Measurements from ENCODE around the gene DNAJC10. TPM values are rescaled to one million over a fixed set of nuclear protein-coding genes. Genes with fewer than 3 reads are reported as not detected.
"Not testable (repeated sequence)": the region's sequence is repeated elsewhere in the genome, so short reads cannot be mapped to it uniquely, and the experiment has no call there.

DNAJC10 gene
- polyA plus RNA-seq, 12 donors, result 53.5 to 95.3 (median 75.9) TPM; not detected in 1

- no peak for DNase-seq
Measured at GRCh38 chr2:182717416-182717815, 1.4 kb downstream of the DNAJC10 start.

DNA sequence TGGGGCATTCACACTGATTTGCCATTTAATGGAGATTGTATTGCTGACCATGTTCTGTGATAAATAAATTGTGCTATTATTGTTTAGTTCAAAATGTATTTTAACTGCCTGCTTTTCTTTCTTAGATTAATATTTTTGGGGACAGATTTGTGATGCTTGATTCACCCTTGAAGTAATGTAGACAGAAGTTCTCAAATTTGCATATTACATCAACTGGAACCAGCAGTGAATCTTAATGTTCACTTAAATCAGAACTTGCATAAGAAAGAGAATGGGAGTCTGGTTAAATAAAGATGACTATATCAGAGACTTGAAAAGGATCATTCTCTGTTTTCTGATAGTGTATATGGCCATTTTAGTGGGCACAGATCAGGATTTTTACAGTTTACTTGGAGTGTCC, 1.8 kb downstream of the DNAJC10 start:
- DNase-seq, result no peak

DNA sequence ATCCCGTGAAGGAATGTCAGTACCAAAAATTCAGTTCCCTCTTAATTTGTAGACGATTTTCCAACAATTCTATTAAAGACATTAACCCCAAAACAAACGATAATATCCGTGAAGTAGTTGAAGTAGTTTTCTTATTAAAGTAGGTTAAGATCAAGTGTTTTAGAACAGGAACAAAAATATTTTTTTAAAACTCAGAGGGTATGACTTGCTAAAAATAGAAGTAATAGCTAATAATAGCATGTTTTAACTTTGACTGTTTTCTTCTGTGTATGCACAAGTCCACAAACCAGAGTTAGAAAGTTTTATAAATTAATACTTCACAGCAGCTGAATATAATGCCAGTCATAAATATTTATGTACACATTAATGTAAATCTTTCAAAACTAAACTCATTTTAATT, 2.4 kb downstream of the DNAJC10 start:
- no peak for DNase-seq

GRCh38 chr2:182719116-182719515, 3.1 kb downstream of the DNAJC10 start:
- not testable (repeated sequence) for DNase-seq

DNA sequence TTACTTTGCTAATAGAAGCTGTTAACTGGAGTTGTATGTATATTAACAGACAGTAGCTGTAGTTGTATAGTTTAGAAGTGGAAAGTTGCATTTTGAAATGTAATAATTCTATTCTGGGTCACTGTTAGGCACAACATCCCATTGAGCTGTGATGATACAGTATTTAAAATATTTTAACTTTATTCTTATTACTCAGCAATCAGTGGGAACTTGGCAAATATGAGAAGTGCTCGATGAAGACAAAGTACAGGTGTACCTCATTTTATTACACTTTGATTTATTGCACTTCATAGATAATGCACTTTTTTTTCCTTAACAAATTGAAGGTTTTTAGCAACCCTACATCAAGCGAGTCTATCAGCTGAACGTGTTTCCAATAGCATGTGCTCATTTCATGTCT, 8.6 kb downstream of the DNAJC10 start:
- no peak for DNase-seq

DNA sequence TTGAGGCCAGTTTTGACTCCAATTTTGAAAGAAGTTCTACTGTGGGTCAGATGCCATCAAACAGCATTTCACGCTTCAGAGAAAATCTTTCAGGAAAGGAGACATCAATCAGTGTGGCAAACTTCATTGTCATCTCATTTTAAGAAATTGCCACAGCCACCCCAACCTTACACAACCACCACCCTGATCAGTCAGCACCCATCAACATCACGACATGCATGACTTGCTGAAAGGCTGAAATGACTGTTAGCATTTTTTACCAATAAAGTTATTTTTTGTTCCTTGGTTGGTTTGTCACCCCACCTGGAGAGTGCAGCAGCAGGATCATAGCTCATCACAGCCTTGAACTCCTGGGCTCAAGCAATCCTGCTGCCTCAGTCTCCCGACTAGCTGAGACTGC, 10.4 kb downstream of the DNAJC10 start:
- no peak for DNase-seq

DNA sequence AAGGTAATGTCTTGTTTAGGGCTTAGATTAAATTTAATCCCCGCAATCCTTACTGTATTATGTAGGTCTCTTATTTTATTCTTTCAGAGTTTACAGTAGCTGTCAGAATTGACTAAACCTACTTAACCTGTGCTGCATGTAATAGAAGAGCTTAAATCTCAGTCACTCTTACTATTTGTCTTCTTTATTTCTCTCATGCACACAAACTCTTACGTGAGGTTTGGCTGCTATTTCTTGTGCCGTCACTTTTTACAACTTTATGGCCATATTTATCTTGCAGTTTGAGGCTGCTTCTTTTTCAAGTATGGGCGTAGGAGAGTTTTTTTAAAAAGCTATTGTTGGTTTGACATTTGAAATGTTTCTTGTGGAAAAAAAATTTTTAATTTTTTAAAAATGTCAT, 12.0 kb downstream of the DNAJC10 start:
- no peak for DNase-seq

- no peak for DNase-seq
Measured at GRCh38 chr2:182729710-182730339, 13.8 kb downstream of the DNAJC10 start.

DNA sequence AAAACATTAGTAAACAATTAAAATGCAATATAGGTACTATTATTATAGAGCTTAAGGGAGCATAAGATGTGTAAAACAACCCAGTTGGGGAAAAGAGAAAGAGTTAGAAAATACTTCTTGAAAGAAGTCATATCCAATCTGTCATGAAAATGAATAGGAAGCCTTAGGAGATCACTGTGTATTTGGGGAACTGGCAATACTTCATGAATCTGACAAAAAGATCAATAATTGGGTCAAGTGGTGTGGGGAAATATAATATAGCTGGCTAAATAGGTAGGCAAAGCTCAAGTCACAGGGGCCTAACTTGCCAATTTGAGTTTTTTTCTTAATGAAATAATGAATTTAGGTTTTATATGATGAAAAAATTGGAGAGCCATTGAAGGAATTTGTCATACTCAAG, 14.4 kb downstream of the DNAJC10 start:
- no peak for DNase-seq

DNA sequence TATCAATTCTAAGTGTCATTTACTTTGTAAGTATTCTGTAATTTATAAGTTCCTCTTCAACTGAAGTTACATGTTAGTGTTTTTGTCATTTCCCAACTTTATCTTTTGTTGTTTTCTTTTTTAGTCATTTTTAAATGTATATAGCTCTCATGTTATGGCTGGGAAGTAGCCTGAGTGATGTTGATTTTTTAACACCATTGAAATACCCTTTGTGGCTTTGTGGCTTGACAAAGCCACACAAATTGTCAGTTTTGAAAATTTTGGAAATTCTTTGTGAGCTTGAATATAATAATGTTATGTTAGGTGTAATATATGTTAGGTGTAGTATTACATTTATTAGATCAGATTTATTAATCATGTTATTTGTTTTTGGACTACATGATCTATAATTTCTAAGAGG, 16.7 kb downstream of the DNAJC10 start:
- no peak for DNase-seq

- DNase-seq, result no peak
Measured at GRCh38 chr2:182733572-182733971, 17.5 kb downstream of the DNAJC10 start.

DNA sequence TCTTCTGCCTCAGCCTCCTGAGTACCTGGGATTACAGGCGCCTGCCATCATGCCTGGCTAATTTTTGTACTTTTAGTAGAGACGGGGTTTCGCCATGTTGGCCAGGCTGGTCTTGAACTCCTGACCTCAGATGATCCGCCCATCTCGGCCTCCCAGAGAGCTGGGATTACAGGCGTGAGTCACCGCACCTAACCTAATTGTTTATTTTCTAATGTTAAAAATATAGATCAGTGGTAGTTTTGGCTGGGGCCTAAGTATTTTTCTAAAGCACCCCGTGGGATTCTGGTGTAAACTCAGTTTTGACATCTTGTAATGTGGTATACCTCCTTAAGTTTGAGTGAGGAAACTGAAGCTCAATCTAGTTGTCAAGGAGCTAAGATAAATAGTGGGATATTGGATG, 20.8 kb downstream of the DNAJC10 start:
- DNase-seq, result not testable (repeated sequence)

GRCh38 chr2:182740701-182741100, 24.6 kb downstream of the DNAJC10 start:
- DNase-seq, result no peak

- no peak for DNase-seq
Measured at GRCh38 chr2:182741620-182742019, 25.6 kb downstream of the DNAJC10 start.

DNA sequence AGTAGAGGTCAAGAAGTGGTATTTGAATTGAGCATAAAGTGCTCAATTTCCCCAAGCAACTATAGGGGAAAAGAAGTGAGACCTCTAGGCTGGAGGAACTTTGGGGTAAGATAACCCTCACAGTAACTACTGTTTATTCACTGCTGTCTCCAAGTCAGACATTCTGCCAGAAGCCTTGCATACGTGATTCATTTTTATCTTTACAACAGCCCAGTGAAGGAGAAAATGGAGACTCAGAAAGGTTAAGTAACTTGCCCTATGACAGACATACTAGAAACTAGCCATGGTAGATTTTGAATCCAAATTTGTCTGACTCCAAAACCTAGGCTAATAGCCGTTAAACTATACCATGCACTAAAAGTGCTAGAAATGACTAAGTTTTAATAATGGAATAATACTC, 28.4 kb downstream of the DNAJC10 start:
- DNase-seq, result no peak

- DNase-seq, result no peak
Measured at GRCh38 chr2:182745061-182745460, 29.0 kb downstream of the DNAJC10 start.

DNA sequence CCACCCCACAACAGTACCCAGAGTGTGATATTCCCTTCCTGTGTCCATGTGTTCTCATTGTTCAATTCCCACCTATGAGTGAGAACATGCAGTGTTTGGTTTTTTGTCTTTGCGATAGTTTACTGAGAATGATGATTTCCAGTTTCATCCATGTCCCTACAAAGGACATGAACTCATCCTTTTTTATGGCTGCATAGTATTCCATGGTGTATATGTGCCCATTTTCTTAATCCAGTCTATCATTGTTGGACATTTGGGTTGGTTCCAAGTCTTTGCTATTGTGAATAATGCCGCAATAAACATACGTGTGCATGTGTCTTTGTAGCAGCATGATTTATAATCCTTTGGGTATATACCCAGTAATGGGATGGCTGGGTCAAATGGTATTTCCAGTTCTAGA, 29.8 kb downstream of the DNAJC10 start:
- not testable (repeated sequence) for DNase-seq

DNA sequence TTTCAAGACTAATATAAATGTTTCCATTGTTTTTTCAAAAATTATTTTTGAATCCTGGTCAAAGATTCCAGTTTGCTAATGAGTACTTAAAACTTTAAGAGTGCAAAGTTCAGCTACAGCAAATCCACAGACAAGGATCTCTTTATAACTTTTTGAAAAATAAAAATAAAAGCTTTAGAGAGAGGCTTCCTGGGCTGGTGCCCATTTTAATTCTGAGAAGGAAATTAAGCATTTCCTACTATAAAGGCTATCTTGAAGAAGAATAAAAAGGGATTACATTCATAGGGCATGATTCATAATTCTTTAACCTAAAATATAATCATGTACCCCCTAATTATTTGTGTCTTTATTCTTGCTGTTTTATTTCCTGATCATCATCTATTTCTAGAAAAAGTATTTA, 38.2 kb downstream of the DNAJC10 start:
- DNase-seq, result no peak

GRCh38 chr2:182758379-182758778, 42.3 kb downstream of the DNAJC10 start:
- DNase-seq, result no peak

DNA sequence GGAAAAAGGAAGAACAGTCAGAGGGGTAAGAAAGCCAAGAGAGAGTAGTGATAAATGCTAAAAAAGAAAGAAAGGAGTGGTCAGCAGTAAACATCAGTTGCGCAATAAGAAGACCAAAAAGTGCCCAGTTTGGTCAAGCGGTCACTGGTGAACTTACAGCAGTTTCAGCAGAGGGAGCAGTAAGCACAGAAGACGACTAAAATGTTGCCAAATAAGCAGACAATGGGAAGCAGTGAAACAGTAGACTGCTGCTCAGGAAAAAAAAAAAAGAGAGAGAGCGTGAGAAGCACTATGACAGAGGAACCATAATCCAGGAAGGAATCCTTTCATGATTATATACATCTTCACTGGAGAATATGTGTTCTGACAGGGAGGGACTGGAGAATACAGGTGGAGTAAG, 45.8 kb downstream of the DNAJC10 start:
- DNase-seq, result no peak

DNA sequence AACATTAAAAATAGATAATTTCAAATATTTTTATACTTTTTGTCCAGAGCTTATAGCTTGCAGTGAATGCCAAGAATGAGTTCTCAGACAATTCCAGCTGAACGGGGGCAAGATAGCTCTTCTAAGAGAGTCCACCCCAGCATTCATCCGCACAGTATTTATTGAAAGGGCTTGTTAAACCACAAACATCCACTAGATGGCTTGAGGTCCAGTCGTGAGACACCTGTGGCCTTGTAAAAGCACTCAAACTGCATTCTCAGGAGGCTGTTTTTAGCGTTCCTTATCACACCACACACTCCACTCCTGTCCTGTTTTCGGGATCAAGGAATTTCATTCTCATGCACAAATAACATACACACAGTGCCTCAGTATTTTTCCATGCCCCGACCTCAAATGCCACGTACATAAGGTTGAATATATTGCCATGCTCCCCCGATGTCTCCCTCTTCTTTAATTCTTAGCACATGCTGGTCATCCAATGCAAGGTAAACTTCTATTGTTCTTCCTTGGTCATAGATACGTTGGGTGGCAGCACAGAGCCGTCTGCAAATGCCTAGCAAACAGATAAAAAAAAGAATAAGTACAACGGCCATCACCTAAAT, 47.4 kb downstream of the DNAJC10 start:
- DNase-seq, result no peak

- no peak for DNase-seq
Measured at GRCh38 chr2:182766626-182767025, 50.6 kb downstream of the DNAJC10 start.

DNA sequence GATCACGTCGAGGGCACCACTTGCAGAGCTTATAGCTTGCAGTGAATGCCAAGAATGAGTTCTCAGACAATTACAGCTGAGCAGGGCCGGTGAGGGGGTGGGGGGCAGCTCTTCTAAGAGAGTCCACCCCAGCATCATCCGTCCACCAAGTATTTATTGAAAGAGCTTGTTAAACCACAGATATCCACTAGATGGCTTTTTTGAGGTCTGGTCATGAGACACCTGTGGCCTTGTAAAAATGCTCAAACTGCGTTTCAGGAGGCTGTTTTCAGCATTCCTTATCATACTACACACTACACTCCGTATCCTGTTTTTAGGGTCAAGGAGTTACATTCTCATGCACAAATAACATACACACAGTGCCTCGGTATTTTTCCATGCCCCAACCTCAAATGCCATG, 51.5 kb downstream of the DNAJC10 start:
- DNase-seq, result no peak

- not testable (repeated sequence) for DNase-seq
Measured at GRCh38 chr2:182768950-182769349, 52.9 kb downstream of the DNAJC10 start.
